K562 (cell line): Measurements from ENCODE around the gene CRB2. TPM values are rescaled to one million over a fixed set of nuclear protein-coding genes. Genes with fewer than 3 reads are reported as not detected.

ENCODE experiments used
- IFI16 ChIP-seq: fragments of 250-450 bp; sonication (Bioruptor Pico); IDR thresholded peaks from 2 replicates; pipeline ENCODE4 v2.1.2; 2022; ENCODE audit warnings: mild to moderate bottlenecking, inconsistent platforms
- KDM4B ChIP-seq, 2 experiments: fragments of 450-650 bp in 1 of 2; sonication (generic) in 1 of 2; IDR thresholded peaks; 2 replicates each; pipeline ENCODE4 v1.6.1; 2016 to 2017; ENCODE audit warnings: borderline replicate concordance in 2 of 2, antibody characterized with exemption in 1 of 2, low read depth in 1 of 2, mild to moderate bottlenecking in 1 of 2
- KDM5B ChIP-seq: fragments of 200-600 bp; sonication (generic); IDR thresholded peaks from 2 replicates; pipeline ENCODE4 v1.6.1; 2012; ENCODE audit warnings: low read depth, mild to moderate bottlenecking, moderate library complexity, low read length, control low read depth, inconsistent platforms; ENCODE audit not compliant: insufficient replicate concordance
- MCM2 ChIP-seq: fragments of 450-650 bp; IDR thresholded peaks from 2 replicates; pipeline ENCODE4 v1.6.1; 2017; ENCODE audit warnings: low read depth, mild to moderate bottlenecking
- NRF1 ChIP-seq, 2 experiments: fragments of 450-650 bp; IDR thresholded peaks in 1 of 2; conservative IDR thresholded peaks in 1 of 2; 2 replicates each; pipeline ENCODE4 v1.6.1; 2014; ENCODE audit warnings: mild to moderate bottlenecking in 2 of 2
- RNF2 ChIP-seq: sonication (generic); IDR thresholded peaks from 2 replicates; pipeline ENCODE4 v1.6.1; 2016
- ZBTB26 ChIP-seq: fragments of 450-650 bp; formaldehyde crosslinking; IDR thresholded peaks from 2 replicates; pipeline ENCODE4 v1.4.0; 2022; ENCODE audit warnings: missing genetic modification characterization
- ZBTB40 ChIP-seq, 2 experiments: fragments of 450-650 bp in 1 of 2; sonication (generic) in 1 of 2; formaldehyde crosslinking in 1 of 2; IDR thresholded peaks; 2 replicates each; pipeline versions ENCODE4 v1.7.1 to v1.9.0; 2016 to 2022; ENCODE audit warnings: inconsistent platforms in 1 of 2, mild to moderate bottlenecking in 1 of 2, missing genetic modification reagents in 1 of 2
- polyA plus RNA-seq, 8 experiments: library from polyadenylated mRNA; depleted of rRNA in 4 of 8; stranded (reverse) in 5 of 8; unstranded in 3 of 8; fragments of >200 nt; fragmentation: Nextera tagmentation in 2 of 8; fragmentation: Illumina TruSeq in 1 of 8; extraction: Ambion mirVana in 2 of 8; extraction: Trizol in 1 of 8; gene quantifications; 2 replicates each; pipeline versions ENCODE4 v1.2.1 to v1.2.3, GENCODE V29; 2011 to 2014; ENCODE audit warnings: inconsistent platforms in 1 of 8, missing spikeins in 1 of 8
- total RNA-seq, 7 experiments: library from RNA; depleted of rRNA in 6 of 7; stranded (reverse); fragments of >200 nt in 6 of 7; fragmentation: Illumina TruSeq in 2 of 7; extraction: Trizol in 2 of 7; gene quantifications; 2 replicates each; pipeline versions ENCODE4 v1.2.1 to v1.2.3, GENCODE V29; 2011 to 2021; ENCODE audit warnings: low replicate concordance in 1 of 7
- TF ChIP-seq, protein P1 (sequence below): sonication (generic); IDR thresholded peaks from 2 replicates; pipeline ENCODE4 v1.6.1; 2016

The CRB2 gene
- total and polyA plus RNA-seq, 9 of the 15 experiments (the other 6 are each of a cell fraction or from before 2014, with no cell fraction given) = 0.13 to 1.2 (median 0.25) TPM; not detected in 2

DNA sequence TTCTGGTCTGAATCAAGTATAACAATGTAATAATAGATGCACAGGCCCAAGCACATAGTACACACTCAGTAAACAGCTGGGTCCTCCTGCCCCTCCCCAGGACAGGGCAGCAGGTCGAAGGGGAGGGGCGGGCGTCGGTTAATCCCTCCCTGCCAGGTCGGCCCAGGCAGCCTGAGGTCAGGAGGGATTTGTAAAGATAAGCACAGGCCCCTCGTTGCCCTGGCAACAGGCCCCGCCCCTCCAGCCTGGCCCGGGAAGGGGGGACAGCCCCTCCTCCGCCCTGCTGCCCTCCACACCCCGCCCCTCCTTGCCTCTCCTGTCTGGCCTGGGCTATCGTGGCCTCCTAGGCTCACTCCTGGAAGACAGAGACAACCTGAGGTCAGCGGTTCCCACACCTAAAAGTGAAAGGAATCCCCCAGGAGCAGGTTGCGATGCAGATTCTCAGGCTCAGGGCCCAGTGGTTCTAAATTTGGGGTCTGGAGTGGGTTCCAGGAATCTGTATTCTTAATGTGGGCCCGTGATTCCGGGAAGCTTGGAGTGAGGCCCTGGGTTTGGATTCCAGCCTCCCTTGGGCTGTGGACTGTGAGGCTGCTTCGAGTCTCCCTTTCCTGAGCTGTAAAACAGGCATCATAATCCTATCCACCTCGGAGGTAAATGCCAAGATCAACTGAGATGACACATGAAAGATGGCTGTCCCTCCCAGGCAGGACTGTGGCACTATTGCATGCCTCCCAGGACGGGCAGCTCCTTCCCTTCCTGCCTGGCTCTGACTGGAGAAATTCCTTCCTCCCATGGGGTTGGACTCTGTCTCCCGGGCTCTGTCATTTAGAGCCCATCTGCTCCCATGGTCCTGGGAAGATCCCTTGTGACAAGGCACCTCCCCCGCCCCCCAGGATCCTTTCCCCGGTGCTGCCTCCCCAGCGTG, 4.4 kb downstream of the CRB2 start (continued):
- no peak for TF ChIP-seq ZBTB26
- no peak for TF ChIP-seq IFI16 (CRISPR knock-in tag)
- TF ChIP-seq RNF2 = peak; percentile 92
- peak; percentile 12; the same call in 1 of the 2 replicates for TF ChIP-seq ZBTB40 (IDR thresholded peaks at IDR 0.05)
- TF ChIP-seq ZBTB40 (CRISPR knock-in tag; IDR thresholded peaks at IDR 0.05) = no peak
- TF ChIP-seq KDM5B = peak; percentile 55
- TF ChIP-seq, protein P1, sequence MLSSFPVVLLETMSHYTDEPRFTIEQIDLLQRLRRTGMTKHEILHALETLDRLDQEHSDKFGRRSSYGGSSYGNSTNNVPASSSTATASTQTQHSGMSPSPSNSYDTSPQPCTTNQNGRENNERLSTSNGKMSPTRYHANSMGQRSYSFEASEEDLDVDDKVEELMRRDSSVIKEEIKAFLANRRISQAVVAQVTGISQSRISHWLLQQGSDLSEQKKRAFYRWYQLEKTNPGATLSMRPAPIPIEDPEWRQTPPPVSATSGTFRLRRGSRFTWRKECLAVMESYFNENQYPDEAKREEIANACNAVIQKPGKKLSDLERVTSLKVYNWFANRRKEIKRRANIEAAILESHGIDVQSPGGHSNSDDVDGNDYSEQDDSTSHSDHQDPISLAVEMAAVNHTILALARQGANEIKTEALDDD = peak; percentile 41; the same call in 1 of the 2 replicates
- TF ChIP-seq NRF1 (conservative IDR thresholded peaks at IDR 0.05 in 1 of 2, IDR thresholded peaks at IDR 0.05 in 1 of 2) = peak; percentile 36 to 53; a peak in 2 of 4 replicates
- TF ChIP-seq KDM4B (IDR thresholded peaks at IDR 0.05; ENCODE audit: borderline replicate concordance in 2 of 2, low read depth in 1 of 2) = peak in 1 of 2 experiments; percentile 88; a peak in 1 of 4 replicates
- no peak for TF ChIP-seq MCM2
